IPS DF 6.9 (cell line): ENCODE data around the gene ATP4A.

Experiments
- DNase-seq: peaks from one replicate; pipeline ENCODE4 v3.0.0-alpha.2; 2013; ENCODE audit warnings: low read depth, low spot score
- H3K27ac ChIP-seq: one replicate; pipeline ENCODE4 v1.5.1; 2013; ENCODE audit warnings: low read length, control low read depth
- H3K27me3 ChIP-seq: 2 replicates; pipeline ENCODE4 v1.6.1; 2013; ENCODE audit warnings: mild to moderate bottlenecking, low read length; ENCODE audit not compliant: control insufficient read depth, insufficient read depth
- H3K36me3 ChIP-seq: 2 replicates; pipeline ENCODE4 v1.6.1; 2013; ENCODE audit warnings: low read length; ENCODE audit not compliant: control insufficient read depth, insufficient read depth
- H3K4me1 ChIP-seq: 2 replicates; pipeline ENCODE4 v1.6.1; 2013; ENCODE audit warnings: low read length; ENCODE audit not compliant: control insufficient read depth, insufficient read depth
- H3K4me3 ChIP-seq: 2 replicates; pipeline ENCODE4 v1.5.1; 2013; ENCODE audit warnings: mild to moderate bottlenecking, low read length
- H3K9me3 ChIP-seq: 2 replicates; pipeline ENCODE4 v1.6.1; 2013; ENCODE audit warnings: low read length, inconsistent platforms; ENCODE audit not compliant: control insufficient read depth, insufficient read depth
- WGBS: extraction: QIAGEN DNeasy Blood & Tissue Kit; methylation state at CpG from one replicate; pipeline ENCODE4 v1.1.7; 2013; ENCODE audit warnings: mixed read lengths, missing lambda C conversion rate; ENCODE audit not compliant: insufficient read length, insufficient coverage; 5-methylcytosine and 5-hydroxymethylcytosine counted together

Gene ATP4A

DNA sequence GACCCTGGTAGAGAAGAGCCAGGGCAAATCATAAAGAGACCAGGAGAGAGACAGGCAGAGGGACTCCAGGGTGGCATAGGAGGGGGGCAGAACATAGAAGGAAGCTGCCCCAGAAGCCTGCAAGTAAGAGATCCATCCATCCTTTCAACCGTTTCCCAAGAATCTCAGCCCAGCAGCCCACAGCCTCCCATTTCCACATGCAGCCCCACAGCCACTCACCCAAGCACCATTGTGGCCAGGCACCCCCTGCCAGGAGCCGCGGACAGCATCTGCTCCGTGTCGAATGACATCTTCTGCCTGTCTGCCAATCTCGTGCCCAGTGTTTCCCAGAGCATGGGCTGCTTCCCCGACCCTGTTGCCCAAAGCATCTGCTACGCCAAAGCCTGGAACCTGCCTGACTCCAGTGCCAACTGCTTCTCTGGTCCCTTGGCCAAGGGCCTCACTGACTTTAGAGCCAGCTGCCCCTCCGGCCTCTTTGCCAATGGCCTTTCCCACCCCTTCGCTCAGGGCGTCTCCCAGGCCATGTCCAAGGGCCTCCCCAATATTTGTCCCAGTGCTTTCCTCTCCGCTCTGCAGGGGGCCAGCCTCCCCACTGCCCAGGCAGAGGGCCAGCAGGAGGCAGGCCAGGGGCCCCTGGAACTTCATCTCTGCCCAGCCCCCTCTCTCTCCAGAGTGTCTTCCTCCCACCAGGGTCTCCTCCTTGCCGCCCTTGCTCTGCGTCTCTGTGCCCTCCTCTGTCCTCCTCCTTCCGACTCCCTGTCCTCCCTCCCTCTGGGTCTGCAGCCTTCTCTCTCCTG is 50.4 kb downstream of the ATP4A start:
- no peak overlapping the region for H3K4me3 ChIP-seq
- WGBS: no CpG with 5 or more reads among the region's 15 CpGs
- H3K4me1 ChIP-seq: peaks cover 13% of the 10 kb centered on the region
- H3K9me3 ChIP-seq: no peaks in the 10 kb centered on the region
- no peak for DNase-seq
- no peaks in the 10 kb centered on the region for H3K36me3 ChIP-seq
- no peaks in the 10 kb centered on the region for H3K27me3 ChIP-seq
- no peak overlapping the region for H3K27ac ChIP-seq

DNA sequence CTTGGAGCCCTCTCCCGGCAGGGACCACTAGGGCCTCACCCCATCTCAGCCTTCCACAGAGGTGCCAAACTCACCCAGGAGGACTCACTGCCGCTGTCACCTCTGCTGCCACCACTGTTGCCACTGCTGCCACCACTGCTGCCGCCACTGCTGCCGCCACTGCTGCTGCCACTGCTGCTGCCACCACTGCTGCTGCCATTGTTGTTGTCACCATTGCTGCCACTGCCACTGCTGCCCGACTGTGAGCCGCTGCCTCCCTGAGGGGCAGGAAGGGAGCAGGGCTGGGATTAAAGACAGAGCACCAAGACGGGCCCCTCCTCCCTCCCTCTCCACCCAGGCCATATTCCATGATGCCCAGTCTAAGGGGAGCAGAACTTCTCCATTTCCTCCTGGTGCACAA is 52.1 kb downstream of the ATP4A start:
- Histone ChIP-seq H3K36me3 (peaks cover 1% of the 10 kb centered on the region; the same call in 1 of the 2 replicates), H3K4me1 (peaks cover 13% of the 10 kb centered on the region), H3K9me3 (no peaks in the 10 kb centered on the region), H3K4me3 (no peak overlapping the region), H3K27ac (no peak overlapping the region), H3K27me3 (no peaks in the 10 kb centered on the region)
- no peak for DNase-seq
- whole genome bisulfite sequencing: no CpG with 5 or more reads among the region's 7 CpGs

DNA sequence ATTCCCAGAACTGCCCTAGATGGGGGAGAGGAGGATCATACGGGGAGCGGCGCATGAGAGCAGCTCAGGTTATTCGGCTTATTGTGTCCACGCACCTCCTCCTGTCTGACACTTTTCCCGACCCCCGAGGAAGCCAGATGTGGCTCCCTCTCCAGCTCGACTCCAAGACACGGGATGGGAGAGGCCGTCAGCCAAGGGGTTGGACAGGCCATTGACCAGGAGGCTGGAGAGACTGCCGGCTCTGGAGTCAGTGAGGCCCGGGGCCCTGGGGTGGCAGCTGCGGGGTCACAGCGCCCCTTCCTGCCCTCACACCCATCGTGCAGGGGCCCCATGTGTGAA is 52.9 kb downstream of the ATP4A start:
- Histone ChIP-seq H3K9me3 (no peaks in the 10 kb centered on the region), H3K36me3 (peaks cover 6% of the 10 kb centered on the region; the same call in 1 of the 2 replicates), H3K4me3 (no peak overlapping the region; the same call in 1 of the 2 replicates), H3K27me3 (no peaks in the 10 kb centered on the region), H3K4me1 (peaks cover 13% of the 10 kb centered on the region), H3K27ac (no peak overlapping the region)
- no peak for DNase-seq
- no CpG with 5 or more reads among the region's 15 CpGs for WGBS

DNA sequence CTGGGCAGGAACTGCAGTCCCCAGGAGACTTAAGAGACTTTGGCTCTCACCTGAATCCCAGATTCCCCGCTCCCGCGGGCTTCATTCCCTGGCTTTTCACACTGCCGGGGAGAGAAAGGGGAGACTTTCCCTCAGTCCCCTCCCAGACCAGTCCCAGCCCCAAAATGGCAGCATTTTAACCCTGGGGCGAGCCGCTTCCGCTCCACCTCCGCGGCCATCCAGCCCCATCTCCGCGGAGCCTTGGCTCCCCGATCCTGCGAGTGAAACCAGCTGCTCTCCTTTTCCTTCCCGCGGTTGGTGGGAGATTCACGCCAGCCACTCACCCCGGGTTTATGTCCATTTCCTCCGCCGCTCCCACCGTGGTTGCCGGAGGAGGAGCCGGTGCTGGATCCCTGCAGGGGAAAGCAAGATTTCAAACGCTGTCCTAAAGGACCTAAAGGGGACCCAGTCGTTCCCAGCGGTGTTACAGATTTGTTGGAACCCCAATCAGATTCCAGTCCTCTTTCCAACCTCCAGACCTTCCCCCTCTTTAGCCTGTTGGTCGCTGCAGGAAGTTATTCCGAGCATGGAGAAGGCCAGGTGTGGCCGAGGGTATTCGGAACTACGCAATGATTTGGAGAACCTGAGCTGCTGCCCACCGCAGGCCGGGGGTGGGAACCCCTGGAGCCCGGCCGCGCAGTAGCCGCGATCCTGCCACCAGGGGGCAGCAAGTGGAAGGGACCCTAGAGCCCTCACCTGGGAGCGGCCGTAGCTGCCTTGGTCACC is 53.4 kb downstream of the ATP4A start:
- H3K9me3 ChIP-seq: no peaks in the 10 kb centered on the region
- peaks cover 11% of the 10 kb centered on the region for H3K36me3 ChIP-seq
- H3K4me3 ChIP-seq: peak overlapping the region; percentile 96
- H3K27me3 ChIP-seq: no peaks in the 10 kb centered on the region
- H3K4me1 ChIP-seq: peaks cover 13% of the 10 kb centered on the region
- no CpG with 5 or more reads among the region's 39 CpGs for WGBS
- DNase-seq: peak; percentile 88
- no peak overlapping the region for H3K27ac ChIP-seq

DNA sequence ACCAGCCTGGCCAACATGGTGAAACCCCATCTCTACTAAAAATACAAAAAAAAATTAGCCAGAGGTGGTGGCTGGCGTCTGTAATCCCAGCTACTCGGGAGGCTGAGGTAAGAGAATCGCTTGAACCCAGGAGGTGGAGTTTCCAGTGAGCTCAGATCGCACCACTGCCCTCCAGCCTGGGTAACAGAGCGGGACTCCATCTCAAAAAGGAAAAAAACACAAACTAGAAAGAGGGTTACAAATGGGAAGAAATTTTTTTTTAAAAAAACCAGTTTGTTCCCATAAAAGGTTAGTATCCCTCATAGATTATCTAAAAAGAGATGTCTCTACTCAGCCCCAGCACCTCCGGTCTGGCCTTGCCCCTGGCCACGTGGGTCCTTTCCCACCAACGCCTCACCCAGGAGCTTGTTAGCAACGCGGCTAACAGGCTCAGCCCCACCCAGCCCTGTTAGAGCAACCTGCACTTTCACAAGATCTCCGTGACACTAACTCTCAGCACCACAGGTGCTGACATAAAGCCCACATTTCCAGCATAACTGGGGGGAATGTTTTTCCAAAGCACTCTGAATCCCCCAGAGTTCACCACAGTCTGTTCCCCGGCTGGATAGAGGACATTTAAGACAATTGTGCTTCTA is 54.3 kb downstream of the ATP4A start:
- H3K27ac ChIP-seq: no peak overlapping the region
- peaks cover 8% of the 10 kb centered on the region; the same call in 1 of the 2 replicates for H3K4me1 ChIP-seq
- peaks cover 13% of the 10 kb centered on the region for H3K36me3 ChIP-seq
- H3K4me3 ChIP-seq: peak overlapping the region; percentile 96; the same call in 1 of the 2 replicates
- no peaks in the 10 kb centered on the region for H3K9me3 ChIP-seq
- no CpG with 5 or more reads among the region's 12 CpGs for WGBS
- DNase-seq: no peak
- no peaks in the 10 kb centered on the region for H3K27me3 ChIP-seq

DNA sequence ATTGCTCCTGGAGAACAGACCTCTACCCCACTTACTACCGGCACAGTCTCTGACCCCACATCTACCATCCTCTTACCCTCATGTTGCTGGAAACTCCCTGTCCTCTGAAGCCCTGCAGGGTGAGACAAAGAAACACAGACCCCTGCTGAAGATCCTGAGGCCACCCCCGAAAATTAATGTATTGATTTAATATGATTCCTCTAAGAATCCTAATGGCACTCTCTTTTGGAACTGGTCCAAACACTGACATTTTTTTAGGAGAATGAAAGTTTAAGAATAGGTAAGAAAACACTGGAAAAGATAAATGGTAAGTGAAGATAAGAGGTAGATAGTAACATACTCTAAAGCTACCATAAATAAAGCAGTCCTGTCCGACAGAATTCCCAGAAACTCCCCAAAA is 55.3 kb downstream of the ATP4A start:
- H3K27me3 ChIP-seq: no peaks in the 10 kb centered on the region
- H3K27ac ChIP-seq: no peak overlapping the region
- WGBS: no CpG with 5 or more reads among the region's 3 CpGs
- no peak for DNase-seq
- H3K36me3 ChIP-seq: peaks cover 17% of the 10 kb centered on the region
- H3K9me3 ChIP-seq: no peaks in the 10 kb centered on the region
- peaks cover 5% of the 10 kb centered on the region; the same call in 1 of the 2 replicates for H3K4me1 ChIP-seq
- H3K4me3 ChIP-seq: no peak overlapping the region

DNA sequence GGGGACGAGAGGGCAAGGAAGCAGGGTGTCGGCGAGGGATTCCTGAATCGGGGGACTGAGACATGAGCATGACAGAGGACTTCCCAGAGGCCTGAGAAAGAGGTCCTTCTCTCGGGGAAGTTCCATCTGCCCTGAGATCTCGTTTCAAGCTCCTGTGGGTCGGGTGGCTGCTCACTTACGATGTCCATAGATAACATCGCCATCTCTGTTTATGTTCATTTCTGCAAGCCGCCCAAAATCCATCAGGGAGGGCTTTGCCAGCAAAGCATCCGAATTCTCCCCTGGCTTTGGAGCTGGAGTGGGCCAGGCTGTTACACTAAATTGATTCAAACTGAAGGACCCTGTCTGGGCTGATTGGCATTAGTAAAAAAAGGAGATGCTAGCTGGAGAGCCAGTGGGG is 55.9 kb downstream of the ATP4A start:
- no CpG with 5 or more reads among the region's 11 CpGs for WGBS
- peaks cover 5% of the 10 kb centered on the region; the same call in 1 of the 2 replicates for H3K4me1 ChIP-seq
- peaks cover 19% of the 10 kb centered on the region for H3K36me3 ChIP-seq
- H3K4me3 ChIP-seq: no peak overlapping the region
- H3K9me3 ChIP-seq: no peaks in the 10 kb centered on the region
- no peak overlapping the region for H3K27ac ChIP-seq
- DNase-seq: no peak
- no peaks in the 10 kb centered on the region for H3K27me3 ChIP-seq

DNA sequence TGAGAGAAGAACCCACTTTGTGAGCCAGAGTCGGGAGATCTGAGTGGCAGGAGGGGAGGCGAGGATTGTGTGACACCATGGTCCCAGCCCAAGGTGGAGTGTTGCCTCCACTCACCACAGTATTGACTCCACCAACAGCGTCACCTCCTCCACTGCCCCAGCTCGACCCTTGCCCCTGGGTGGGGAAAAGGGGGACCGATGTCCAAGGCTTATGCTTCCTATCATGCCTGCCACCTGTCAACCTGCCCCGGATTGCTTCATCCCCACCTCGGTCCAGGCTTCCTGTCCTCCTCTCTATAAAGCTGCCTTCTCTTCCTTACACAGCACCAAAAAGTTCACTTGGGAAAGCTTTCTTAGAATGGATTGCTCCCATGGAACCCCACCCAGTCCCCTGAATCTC is 57.4 kb downstream of the ATP4A start:
- no CpG with 5 or more reads among the region's 7 CpGs for WGBS
- peaks cover 5% of the 10 kb centered on the region; the same call in 1 of the 2 replicates for H3K4me1 ChIP-seq
- no peak for DNase-seq
- H3K9me3 ChIP-seq: no peaks in the 10 kb centered on the region
- no peak overlapping the region for H3K4me3 ChIP-seq
- H3K36me3 ChIP-seq: peaks cover 25% of the 10 kb centered on the region
- H3K27ac ChIP-seq: no peak overlapping the region
- no peaks in the 10 kb centered on the region for H3K27me3 ChIP-seq

DNA sequence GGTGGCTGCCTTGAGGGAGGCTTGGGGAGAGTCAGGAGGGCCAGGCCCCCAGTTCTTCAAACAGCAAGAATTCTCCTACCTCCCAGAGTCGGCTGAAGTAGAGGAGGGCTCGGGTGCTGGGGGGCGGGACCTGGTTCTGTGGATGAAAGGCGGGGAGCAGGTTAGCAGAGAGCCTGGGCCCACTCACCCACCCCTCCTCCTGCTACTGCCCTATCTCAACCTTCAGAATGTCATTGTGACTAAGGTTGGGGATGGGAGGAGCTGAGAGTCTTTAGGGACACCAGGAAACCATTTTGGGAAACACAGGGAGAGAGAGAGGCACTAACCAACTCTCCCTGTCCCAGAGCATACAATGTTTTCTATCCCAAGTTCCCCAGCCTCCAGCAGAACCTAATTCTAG is 60.7 kb downstream of the ATP4A start:
- H3K27me3 ChIP-seq: no peaks in the 10 kb centered on the region
- no peak overlapping the region for H3K27ac ChIP-seq
- no peaks in the 10 kb centered on the region for H3K9me3 ChIP-seq
- DNase-seq: no peak
- peaks cover 46% of the 10 kb centered on the region for H3K36me3 ChIP-seq
- WGBS: no CpG with 5 or more reads among the region's 4 CpGs
- H3K4me1 ChIP-seq: no peaks in the 10 kb centered on the region
- H3K4me3 ChIP-seq: no peak overlapping the region

DNA sequence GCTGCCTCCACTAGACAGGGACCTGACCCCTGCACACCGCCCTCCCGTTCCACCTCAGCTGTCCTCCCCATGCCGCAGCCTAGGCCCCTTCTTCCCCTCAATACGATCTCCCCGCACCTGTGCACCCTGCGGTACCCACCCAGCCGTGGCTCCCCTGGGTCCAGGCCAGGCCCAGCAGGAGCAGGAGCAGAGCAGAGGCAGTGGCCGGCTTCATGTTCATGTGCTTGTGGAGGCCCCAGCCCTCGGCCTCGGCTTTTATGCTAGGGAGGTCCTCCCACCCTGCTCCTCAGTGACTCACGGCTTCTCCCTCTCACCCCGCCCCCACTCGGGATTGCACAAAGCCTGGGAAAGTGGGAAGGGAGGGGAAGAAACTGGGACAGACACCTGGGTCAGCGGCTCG is 61.8 kb downstream of the ATP4A start:
- no peak overlapping the region for H3K27ac ChIP-seq
- H3K36me3 ChIP-seq: peaks cover 46% of the 10 kb centered on the region
- no peaks in the 10 kb centered on the region for H3K27me3 ChIP-seq
- H3K9me3 ChIP-seq: no peaks in the 10 kb centered on the region
- no peak for DNase-seq
- no peaks in the 10 kb centered on the region for H3K4me1 ChIP-seq
- no peak overlapping the region for H3K4me3 ChIP-seq
- no CpG with 5 or more reads among the region's 15 CpGs for WGBS
